ENCODE results near the gene RIC1. TPM values are rescaled to one million over a fixed set of nuclear protein-coding genes. Genes with fewer than 3 reads are reported as not detected.
"Not testable (repeated sequence)": the region's sequence is repeated elsewhere in the genome, so short reads cannot be mapped to it uniquely, and the experiment has no call there.

The RIC1 gene, protein sequence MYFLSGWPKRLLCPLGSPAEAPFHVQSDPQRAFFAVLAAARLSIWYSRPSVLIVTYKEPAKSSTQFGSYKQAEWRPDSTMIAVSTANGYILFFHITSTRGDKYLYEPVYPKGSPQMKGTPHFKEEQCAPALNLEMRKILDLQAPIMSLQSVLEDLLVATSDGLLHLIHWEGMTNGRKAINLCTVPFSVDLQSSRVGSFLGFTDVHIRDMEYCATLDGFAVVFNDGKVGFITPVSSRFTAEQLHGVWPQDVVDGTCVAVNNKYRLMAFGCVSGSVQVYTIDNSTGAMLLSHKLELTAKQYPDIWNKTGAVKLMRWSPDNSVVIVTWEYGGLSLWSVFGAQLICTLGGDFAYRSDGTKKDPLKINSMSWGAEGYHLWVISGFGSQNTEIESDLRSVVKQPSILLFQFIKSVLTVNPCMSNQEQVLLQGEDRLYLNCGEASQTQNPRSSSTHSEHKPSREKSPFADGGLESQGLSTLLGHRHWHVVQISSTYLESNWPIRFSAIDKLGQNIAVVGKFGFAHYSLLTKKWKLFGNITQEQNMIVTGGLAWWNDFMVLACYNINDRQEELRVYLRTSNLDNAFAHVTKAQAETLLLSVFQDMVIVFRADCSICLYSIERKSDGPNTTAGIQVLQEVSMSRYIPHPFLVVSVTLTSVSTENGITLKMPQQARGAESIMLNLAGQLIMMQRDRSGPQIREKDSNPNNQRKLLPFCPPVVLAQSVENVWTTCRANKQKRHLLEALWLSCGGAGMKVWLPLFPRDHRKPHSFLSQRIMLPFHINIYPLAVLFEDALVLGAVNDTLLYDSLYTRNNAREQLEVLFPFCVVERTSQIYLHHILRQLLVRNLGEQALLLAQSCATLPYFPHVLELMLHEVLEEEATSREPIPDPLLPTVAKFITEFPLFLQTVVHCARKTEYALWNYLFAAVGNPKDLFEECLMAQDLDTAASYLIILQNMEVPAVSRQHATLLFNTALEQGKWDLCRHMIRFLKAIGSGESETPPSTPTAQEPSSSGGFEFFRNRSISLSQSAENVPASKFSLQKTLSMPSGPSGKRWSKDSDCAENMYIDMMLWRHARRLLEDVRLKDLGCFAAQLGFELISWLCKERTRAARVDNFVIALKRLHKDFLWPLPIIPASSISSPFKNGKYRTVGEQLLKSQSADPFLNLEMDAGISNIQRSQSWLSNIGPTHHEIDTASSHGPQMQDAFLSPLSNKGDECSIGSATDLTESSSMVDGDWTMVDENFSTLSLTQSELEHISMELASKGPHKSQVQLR (N-terminal part only)
- 7.3 TPM for total RNA-seq
- long read RNA-seq, full-length matches to known transcripts: 1 of 5 reads
- long read RNA-seq, partial matches to known transcripts: 4 of 5 reads
- long read RNA-seq, other reads (novel, unspliced or antisense): 0 of 5 reads

GRCh38 chr9:5628530-5629311, at the start of gene RIC1:
RIC1 (plus strand) TSS chr9:5629107; CDS start chr9:5629310, 203 bp downstream.
- ATAC-seq (ENCODE audit: poor library complexity) (peak; percentile 94), DNase-seq (peak; percentile 95)
- intact Hi-C loops (cut with DNase I): no loop called here

DNA sequence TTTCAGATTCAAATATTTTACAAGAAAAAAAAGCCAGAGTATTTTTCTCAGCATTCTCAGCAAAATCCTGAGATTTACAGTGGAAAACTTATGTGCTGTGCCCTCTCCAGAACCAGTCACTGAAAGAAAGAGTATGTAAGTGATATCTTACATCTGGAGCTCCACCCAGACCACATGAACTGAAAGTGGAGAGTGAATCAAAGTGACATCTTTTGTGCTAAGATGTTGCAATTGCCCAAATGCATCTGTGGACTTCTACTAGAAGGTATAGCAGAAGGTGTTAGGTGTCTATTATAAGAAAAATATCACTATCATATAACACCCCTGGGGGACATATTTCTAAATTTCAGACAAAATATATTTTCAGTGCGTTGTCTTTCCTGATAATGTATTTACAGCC, 49.0 kb upstream of the RIC1 start:
- no peak for DNase-seq
- ATAC-seq (ENCODE audit: poor library complexity): no peak
- intact Hi-C loops (cut with DNase I): loop anchor here (10.0 kb wide), 1 partner anchor 55 kb away; no protein-coding TSS in a partner anchor

DNA sequence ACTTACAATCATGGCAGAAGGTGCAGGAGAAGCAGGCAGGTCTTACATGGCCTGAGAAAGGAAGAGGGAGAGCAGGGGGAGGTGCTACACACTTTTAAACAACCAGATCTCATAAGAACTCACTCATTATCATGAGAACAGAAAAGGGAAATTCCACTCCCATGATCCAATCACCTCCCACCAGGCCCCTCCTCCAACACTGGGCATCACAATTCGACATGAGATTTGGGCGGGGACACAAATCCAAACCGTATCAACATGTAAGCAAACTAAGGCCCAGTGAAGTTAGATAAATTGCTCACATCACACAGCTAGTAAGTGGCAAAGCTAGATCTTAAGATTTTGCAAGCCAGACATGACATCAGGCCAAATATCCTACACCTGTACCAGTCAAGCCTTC, 48.3 kb upstream of the RIC1 start:
- no peak for DNase-seq
- ATAC-seq (ENCODE audit: poor library complexity): no peak
- intact Hi-C loops (cut with DNase I): no loop called here

GRCh38 chr9:5581706-5582105, 47.2 kb upstream of the RIC1 start:
- intact Hi-C loops (cut with DNase I); DNase-seq; ATAC-seq (ENCODE audit: poor library complexity): not testable (repeated sequence)

GRCh38 chr9:5582835-5583195, 46.1 kb upstream of the RIC1 start:
- peak; percentile 73 for ATAC-seq (ENCODE audit: poor library complexity)
- no peak for DNase-seq
- intact Hi-C loops (cut with DNase I): no loop called here

GRCh38 chr9:5586391-5586802, 42.5 kb upstream of the RIC1 start:
- intact Hi-C loops (cut with DNase I): no loop called here
- ATAC-seq (ENCODE audit: poor library complexity) (no peak), DNase-seq (no peak)

- intact Hi-C loops (cut with DNase I): no loop called here
- ATAC-seq (ENCODE audit: poor library complexity) (no peak), DNase-seq (no peak)
Observed at GRCh38 chr9:5587024-5587423, 41.9 kb upstream of the RIC1 start.

DNA sequence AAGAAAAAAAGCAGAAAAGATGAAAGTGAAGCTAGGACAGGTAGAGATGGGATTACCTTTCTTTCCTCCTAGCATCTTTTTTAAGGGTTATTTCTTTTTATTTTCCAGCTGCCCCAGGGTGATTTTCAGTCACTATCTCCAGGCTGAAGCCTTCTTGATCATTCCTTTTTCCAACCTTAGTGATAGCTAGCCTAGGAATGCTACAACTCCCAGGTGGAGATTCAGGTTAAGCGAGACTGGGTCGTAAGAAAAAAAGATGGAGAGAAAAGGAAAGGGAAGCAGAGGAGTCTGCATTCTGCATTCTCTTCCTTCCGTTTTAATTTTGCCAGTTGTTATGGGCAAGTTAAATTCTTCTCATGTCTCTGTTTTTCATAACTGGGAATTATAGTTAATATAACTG, 36.7 kb upstream of the RIC1 start:
- ATAC-seq (ENCODE audit: poor library complexity) (no peak), DNase-seq (no peak)
- intact Hi-C loops (cut with DNase I): no loop called here

GRCh38 chr9:5592904-5593303, 36.0 kb upstream of the RIC1 start:
- no peak for ATAC-seq (ENCODE audit: poor library complexity)
- no peak for DNase-seq
- intact Hi-C loops (cut with DNase I): no loop called here

GRCh38 chr9:5593904-5594303, 35.0 kb upstream of the RIC1 start:
- no peak for ATAC-seq (ENCODE audit: poor library complexity)
- intact Hi-C loops (cut with DNase I): no loop called here
- DNase-seq: no peak

DNA sequence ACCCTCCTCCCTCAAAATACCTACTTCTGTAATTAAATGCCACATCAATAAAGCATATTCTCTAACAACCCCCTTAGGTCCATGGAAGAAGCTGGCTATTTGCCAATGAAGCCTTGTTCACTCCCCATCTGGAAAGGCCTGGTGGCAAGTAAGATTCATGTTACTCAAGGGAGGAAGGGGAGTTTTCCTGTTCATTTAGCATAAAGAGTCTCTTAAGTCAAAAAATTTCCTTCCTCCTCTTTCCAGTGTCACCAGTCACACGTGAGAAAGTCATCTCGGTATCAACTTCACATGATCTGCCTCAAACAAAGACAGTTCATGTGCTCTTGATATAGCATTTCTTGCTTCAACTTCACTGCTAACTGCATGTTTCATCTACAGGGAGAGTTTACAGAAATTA, 32.7 kb upstream of the RIC1 start:
- no peak for DNase-seq
- no peak for ATAC-seq (ENCODE audit: poor library complexity)
- intact Hi-C loops (cut with DNase I): loop anchor here (5.0 kb wide), 1 partner anchor 834 kb away; no protein-coding TSS in a partner anchor

DNA sequence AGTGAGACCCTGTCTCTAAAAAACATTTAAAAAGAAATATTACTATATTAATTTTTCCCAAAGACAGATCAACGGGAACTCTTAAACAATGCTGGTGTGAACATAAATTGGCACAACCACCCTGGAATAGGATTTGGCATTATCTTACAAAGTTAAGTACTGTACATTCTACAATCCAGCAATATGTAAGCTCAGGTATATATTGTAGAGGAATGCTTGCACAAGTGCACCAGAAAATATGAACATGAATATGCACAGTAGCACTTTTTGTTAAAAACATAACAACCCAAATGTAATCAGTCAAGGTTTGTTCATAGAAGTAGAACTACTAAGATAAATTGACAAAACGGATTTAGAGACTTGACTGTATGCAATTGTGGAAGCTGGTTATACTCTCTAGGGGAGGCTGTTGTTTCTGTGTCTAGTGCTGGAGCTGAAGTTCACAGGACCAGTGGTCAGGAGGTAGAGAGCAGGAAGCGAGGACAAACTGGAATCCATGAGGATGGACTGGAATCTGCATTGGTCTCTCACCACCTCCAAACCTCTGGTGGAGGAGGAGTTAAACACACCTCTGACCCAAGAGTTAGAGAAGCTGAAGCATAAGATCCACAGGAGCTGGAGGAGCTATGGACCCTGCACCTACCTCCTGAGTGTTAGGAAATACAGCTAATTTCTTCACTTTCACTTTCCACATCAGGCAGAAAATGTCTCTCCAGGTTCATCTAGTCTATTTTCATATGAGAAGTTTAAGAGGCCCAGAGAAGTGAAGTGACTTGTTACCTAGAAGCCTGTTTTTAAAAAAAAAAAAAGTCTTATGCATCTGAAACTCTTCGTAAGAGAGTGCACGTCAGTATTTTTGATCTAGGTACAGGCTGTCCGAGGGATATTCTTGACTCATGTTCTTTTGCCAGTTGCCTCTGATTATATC, 20.3 kb upstream of the RIC1 start:
- DNase-seq (no peak), ATAC-seq (ENCODE audit: poor library complexity) (peak; percentile 90)
- intact Hi-C loops (cut with DNase I): no loop called here

DNA sequence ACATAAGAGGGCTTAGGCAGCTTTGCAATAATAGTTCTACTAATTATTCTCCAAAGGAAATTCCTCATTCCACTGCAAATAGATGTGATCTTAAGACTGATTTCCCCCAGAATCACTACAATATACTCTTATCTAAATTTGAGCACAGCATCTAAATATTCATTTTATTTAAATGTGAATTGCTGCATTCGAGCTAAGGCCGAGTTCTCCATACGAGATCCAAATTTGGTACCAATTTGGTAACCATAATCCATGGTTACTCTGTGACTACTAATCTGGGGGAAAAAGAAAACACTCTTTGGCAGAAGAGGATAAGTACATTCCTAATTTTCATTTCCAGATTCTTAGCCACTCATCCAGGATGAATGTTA, 19.7 kb upstream of the RIC1 start:
- peak; percentile 8 for ATAC-seq (ENCODE audit: poor library complexity)
- intact Hi-C loops (cut with DNase I): no loop called here
- no peak for DNase-seq

- intact Hi-C loops (cut with DNase I): no loop called here
- ATAC-seq (ENCODE audit: poor library complexity) (no peak), DNase-seq (no peak)
Observed at GRCh38 chr9:5610491-5610890, 18.4 kb upstream of the RIC1 start.

- intact Hi-C loops (cut with DNase I): no loop called here
- peak; percentile 14 for ATAC-seq (ENCODE audit: poor library complexity)
- DNase-seq: no peak
Observed at GRCh38 chr9:5611321-5612184, 17.4 kb upstream of the RIC1 start.

GRCh38 chr9:5612185-5612530, 16.7 kb upstream of the RIC1 start:
- ATAC-seq (ENCODE audit: poor library complexity) (no peak), DNase-seq (no peak)
- intact Hi-C loops (cut with DNase I): no loop called here

Data from Right ventricle myocardium superior (tissue), 1 donor.